HG03039 (cell line): ENCODE measurements around the gene MRPL33.
"Not testable (repeated sequence)": the region's sequence is repeated elsewhere in the genome, so short reads cannot be mapped to it uniquely, and the experiment has no call there.

Experiments used
- ATAC-seq: cut with Tn5 transposase; IDR thresholded peaks from one replicate; pipeline ENCODE4 v1.9.1; 2021; ENCODE audit warnings: mild to moderate bottlenecking, moderate library complexity; ENCODE audit not compliant: unreplicated experiment

MRPL33 gene

DNA sequence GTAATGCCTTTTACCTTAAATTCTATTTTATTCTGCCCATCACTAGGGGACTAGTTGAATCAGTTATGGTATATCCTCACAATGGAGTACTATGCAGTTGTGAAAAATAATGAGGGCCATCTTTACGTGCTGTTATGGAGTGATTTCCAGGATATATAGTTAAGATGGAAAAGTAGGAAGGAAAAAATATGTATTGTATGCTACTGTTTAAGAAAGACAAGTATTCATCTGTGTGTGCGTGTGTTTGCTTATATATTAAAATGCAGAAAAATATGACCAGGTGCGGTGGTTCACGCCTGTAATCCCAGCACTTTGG lies 32.5 kb upstream of the MRPL33 start:
- no peak for ATAC-seq

DNA sequence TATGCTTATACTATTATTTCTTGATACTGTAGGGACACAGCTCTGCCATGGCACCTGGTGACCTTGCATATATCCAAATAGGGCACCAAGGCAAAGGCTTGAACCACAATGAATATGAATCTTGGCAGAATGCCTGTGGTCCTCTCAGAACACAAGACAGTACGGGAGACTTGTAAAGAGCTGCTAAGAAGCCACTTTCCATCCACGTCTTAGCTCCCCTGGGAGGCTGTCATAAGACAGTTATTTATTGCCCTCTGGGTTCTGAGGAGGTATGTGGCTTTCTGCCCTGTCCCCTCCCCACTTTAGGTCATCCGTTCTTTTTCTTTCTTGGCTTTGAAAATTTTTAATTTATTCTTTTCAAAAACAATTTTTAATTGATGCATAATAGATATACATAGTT lies 29.8 kb upstream of the MRPL33 start:
- no peak for ATAC-seq

DNA sequence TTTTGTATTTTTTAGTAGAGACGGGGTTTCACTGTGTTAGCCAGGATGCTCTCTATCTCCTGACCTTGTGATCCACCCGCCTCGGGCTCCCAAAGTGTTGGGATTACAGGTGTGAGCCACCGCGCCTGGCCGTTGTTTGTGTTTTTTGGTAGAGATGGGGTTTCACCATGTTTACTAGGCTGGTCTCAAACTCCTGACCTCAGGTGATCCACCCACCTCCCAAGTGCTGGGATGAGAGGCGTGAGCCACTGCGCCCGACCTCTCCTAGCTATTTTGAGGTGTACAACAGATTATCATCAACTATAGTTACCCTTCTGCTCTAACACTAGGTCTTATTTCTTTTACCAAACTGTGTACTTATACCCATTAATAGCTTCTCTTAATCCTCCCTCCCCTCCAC lies 28.9 kb upstream of the MRPL33 start:
- no peak for ATAC-seq

DNA sequence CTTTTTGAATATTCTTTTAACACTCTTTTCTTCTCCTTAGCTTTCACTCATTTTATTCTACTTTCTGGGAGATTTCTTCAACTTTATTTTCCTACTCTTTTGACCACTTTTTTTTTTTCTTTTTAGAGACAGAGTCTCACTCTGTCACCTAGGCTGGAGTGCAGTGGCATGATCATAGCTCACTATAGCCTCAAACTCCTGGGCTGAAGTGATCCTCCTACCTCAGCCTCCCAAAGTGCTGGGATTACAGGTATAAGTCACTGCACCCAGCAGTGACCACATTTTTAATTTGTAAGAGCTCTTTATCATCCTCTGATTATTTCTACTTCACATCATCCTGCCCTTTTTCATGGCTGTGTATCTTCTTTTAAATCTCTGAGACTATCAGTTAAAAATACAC lies 26.0 kb upstream of the MRPL33 start:
- not testable (repeated sequence) for ATAC-seq

DNA sequence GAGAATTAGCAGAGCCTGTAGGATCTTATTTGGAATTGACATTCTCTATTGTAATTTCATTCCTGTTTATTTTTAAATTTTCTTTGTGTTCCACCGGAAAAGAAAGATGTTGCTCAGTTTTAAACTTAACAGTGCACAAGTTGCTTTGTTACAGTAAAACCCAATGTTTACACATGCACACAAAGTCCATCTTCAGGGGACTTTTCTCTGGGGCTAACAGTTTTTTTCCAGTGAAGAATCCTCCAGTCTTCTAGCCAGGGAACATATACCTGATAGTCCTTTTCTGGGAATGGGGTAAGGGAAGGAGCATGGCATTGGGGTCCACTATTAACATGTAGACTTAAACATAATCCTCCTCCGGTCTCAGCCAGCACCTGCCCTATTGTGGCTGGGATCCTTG lies 25.2 kb upstream of the MRPL33 start:
- ATAC-seq: no peak

DNA sequence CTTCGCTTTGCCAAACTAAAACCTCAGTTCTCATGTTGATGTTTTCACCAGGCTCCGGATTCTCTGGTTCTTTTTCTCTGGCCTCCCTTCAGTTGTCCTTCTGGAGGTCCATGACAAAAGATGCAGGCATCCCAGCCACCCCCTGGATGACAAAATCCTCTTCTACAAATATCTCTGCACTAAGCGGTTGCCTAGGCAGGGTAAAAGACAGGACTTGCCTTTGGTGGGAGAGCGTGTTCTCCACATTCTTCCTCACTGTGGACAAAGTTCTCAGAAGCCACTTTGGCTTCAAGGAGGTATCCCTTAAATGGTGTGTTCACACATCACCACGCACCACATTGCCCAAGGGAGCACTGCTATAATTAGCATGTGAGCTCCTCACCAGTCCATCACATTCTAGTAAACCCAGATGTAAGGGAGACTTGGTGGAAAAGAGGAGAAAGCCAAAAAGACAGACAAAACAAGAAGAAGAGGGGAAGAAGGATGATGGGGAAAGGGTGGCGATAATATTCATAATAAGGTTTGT lies 23.6 kb upstream of the MRPL33 start:
- ATAC-seq: no peak

DNA sequence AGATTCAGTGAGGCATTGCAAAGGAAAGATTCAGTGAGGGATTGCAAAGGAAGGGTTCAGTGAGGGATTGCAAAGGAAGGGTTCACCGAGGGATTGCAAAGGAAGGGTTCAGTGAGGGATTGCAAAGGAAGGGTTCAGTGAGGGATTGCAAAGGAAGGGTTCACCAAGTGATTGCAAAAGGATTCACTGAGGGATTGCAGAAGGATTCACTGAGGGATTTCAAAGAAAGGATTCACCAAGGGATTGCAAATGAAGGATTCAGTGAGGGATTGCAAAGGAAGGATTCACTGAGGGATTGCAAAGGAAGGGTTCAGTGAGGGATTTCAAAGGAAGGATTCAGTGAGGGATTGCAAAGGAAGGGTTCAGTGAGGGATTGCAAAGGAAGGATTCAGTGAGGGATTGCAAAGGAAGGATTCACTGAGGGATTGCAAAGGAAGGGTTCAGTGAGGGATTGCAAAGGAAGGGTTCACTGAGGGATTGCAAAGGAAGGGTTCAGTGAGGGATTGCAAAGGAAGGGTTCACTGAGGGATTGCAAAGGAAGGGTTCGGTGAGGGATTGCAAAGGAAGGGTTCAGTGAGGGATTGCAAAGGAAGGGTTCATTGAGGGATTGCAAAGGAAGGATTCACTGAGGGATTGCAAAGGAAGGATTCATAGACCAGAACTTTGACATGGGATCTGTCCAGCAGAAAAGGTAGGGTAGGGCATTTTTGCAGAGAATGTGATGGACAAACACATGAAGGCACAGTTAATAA lies 22.5 kb upstream of the MRPL33 start:
- not testable (repeated sequence) for ATAC-seq

DNA sequence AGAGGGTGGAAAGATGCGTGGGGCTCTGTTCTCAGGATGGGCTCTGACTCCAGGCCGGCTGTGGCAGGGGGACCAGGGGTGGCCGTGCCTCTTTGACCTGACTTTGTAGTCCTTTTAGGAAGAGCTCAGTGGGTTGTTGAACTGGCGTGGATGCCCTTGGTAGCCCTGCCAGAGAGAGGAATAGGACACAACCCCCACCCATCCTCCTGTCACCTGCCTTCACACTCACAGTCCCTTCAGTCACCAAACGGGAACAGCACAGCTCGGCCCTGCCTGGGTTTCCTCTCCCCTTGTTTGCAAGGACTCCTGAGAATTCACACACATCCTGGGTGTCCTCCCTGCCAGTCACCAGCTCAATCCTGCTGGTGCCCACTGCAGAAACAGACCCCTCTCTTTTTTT lies 20.1 kb upstream of the MRPL33 start:
- ATAC-seq: no peak

DNA sequence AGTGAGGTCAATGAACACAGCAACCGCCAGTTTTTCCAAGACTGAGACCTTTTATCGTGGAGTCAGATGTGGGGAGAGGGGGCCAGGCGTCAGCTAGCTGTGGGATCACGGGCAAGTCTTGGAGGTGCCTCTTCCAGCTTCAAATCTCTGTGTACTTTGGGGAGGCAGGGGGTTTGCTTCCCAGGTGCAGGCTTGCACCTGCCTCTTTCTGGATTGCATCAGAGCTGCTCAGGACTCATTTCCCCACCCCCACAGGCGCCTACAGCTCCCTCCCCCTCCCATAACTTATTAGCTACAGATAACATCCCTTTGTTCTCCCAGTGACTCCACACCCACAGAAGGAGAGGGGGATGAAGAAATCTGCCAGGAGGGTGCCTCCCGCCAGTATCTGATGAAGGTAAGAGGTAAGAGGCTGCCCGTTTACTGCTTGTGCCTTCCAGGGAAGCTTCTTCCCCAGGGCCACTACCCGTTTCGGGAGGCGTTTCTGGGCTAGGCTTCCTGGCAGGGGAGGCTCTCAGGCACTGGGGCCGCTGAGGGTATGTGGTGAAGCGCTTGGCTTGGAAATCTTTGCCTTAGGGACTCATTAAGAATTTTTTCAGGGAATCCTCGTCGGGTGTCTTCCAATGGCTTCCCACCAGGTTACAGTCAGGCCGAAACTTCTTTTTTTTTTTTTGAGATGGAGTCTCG lies 18.8 kb upstream of the MRPL33 start:
- ATAC-seq: no peak

DNA sequence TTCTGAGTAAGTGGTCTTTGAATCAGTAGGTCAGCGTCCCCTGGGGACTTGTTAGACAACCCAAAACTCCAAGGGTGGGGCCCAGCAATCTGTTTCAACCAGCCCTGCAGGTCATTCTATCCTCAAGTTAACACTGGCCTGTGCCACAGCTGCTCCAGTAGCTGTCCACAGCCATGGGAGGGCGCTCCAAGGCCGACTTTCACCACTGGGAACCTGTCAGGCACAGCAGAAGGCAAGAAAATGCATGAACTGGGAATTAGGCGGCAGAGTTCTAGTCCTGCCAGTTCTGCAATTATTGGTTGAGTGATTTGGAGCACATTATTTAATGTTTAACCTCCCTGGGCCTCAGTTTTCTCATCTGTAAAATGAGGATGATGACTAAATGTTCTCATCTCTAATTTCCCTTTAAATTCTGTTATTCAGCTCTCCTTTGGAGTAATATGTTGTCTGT lies 17.4 kb upstream of the MRPL33 start:
- ATAC-seq: no peak

DNA sequence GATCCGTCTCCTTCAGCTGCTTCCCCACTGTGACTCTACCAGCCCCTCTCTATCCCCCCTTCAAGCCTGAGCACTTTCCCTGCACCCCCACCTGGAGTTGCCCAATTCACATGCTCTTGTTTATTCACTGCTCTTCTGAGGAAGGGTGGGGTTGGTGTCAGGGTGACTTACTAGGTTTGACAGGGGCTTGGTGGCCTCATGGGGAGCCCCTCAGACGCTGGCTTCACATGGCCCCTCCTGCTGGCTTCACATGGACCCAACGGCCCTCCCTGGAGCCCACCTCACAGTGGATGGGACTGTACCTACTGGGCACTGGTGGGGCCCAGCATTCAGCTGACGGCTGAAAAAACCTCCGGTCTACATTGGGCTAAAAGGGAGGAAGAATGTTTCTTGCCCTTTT lies 16.7 kb upstream of the MRPL33 start:
- no peak for ATAC-seq

DNA sequence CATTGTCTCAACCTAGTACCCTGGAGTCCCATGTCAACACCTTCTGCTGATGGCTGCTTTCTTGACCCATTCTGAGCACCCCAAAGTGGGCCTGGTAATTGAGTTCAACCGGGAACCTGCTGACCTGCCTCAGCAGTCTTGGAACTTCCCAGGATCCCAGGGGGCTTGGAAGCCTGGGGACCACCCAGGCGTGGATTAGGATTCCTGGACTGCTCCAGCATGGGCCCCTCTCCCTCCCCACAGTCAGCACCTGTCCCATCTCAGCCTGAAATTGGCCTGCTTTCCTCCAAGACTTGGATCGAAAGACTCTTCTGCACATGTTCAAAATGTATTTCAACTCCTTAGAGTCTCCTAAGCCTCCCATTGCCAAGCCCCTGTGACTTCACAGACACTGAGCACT lies 15.4 kb upstream of the MRPL33 start:
- ATAC-seq: no peak

DNA sequence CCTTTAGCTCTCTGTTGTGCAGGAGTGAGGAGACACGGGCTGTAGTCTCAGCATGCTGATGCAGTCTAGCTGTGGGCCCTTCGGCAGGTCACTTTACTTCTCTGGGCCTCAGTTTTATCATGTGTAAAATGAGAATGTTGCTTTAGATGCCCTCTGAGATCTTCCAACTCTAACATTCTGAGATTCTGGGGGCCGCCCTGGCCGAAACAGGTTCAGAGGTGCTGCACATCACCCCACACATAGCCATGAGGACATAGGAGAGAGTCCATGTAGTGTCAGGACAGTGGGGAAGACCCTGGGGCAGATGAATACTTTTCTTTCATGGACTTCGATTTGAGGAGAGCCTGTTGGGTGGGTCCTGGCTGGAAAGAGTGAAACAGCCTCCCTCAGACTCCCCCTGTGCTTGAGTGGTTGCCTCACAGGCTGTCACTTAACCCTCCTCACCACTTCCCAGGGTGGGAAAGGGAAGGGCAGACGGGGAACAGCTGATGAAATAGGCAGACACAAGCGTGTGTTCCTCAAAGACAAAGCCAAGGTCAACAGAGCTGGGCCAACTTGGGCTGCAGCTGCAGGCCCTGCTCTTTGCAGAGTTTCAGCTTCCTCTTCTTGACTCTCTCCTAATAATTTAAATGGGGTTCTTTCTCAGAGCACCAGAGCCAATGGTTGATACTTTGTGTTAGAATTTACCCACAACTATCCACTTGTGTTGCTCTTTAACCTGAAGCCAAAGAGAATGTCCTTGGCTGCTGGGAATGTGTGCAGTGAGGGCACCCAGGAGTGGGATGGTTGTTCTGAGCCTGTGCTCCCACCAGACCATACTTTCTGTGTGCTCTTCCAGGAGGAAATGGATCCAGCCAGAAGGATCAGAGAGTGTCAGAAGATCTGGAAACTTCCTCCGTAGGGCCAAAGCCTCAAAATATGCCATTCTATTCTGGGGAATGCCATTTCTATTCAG lies 14.7 kb upstream of the MRPL33 start:
- no peak for ATAC-seq

DNA sequence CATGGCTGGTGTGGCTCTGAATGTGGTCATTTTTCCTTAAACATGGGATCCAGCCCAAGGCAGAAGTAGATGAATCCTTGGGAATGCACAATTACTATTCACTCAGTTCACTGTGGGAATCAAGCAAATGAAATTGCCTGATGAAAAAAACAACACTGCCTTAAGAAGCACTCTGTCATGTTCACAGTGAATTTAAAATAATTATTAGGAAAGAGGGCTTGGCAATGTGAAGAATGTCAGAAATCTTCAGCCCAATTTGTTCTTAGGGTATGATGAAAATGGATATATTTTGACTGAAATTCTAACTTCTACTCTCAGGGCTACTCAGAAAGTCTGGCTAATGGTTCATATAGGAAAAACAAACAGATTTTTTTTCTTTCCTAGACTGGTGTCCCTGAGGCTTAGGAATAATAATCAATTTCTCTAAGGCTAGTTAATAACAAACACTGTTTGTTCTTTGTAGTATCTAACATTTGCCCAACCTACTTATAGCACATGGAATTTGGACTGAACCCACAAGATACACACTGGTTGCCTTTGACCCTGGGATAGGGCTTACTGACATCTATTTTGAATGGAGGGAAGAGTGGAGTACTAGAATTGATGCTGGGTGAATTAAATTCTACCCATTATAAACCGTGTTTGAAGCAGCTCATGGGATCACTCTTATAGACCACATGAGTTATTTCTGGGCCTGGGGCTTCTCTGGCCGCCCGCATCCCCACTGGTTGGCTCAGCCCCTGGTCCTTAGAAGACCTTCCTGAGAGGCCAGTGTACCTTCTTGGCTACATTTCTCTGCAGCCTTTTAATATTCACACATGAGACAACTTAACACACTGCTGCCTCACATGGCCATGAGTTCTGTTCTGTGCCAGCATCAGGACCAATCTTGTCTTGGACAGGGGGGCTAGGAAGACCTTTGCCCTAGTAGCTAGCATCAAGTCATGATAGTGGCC lies 8.3 kb upstream of the MRPL33 start:
- no peak for ATAC-seq

DNA sequence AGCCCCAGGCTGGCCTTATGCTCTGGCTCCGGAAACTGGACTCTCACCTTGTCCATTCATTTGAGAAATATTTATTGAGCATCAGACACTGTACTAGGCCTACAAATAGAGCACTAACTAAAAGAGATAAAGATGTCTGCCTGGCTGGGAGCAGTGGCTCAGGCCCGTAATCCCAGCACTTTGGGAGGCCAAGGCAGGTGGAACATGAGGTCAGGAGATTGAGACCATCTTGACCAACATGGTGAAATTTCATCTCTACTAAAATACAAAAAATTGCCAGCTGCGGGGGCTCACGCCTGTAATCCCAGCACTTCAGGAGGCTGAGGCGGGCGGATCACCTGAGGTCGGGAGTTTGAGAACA lies 7.6 kb upstream of the MRPL33 start:
- no peak for ATAC-seq

DNA sequence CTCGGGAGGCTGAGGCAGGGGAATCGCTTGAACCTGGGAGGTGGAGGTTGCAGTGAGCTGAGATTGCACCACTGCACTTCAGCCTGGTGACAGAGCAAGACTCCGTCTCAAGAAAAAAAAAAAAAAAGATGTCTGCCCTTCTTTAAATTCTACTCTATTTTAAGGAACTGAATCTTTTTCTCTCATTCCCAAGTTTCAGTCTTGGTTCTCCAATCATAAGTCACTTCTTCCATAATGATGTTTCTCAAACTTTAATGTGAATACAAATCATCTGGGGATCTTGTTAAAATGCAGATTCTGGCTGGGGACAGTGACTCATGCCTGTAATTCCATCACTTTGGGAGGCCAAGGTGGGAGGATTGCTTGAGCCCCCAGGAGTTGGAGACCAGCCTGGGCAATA lies 7.0 kb upstream of the MRPL33 start:
- ATAC-seq: not testable (repeated sequence)

DNA sequence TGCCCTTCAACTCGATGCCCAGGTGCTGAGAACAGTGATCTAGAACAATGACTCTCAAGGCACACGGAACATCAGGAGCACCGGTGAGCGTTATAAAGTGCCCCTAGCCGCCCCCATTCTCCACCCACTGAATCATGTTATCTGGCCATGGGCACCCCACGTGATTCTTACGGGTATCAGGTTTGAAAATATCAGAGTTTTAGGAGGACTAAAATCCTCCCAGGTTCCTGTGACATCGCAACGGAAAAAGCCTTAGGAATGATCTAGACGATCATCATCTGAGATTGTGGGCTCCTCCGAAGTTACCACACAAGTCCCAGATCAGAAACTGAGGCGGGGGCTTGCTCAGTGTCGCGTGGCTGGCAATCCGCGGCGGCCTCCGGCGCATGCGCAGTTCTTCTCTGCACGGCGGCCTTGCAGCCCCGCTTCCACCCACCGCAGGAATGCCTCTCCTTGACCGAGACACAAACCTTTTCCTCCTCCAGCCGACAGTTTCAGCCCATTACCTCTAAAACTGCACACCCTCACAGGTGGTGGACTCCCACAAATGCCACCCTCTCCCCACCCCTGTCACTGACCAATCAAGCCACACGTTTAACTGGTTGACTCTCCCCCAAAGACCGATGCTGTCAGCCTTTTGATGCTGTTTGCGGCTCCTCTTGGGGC lies 5.8 kb upstream of the MRPL33 start:
- ATAC-seq: no peak

DNA sequence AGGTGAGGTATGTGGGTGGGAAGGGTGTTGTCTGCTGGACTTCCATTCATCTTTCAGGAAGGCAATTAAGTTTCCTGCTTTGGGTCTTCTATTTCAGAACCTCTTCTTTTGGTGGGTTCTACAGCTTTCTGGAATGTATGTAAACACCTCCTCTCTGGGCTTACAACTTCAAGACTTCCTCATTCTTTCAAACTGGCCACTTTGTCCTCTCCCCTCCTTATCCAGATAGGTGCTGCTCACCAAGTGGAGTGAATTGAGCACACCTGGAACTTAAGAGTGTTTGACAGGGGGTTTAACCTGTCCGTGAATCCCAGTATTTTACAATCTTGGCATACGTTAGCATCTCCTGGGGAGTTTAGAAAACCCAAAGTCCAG lies 5.2 kb upstream of the MRPL33 start:
- ATAC-seq: no peak

DNA sequence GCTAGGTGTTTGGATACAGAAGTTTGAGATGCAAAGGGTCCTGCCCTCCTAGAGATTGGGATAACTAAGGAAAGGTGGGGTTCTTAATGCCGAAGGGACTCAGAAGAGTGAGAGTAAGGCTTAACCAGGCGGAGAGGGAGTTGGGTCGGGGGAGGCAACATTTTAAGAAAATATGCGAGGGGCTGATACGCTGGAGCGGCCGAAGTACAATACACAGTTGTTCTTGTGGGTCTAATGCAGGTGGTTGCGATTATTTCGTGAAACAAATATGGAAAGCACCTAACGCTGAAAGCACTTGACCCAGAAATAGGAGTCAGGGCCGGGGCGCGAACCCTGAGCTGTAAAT lies 344 bp upstream of the MRPL33 start:
- ATAC-seq: no peak

DNA sequence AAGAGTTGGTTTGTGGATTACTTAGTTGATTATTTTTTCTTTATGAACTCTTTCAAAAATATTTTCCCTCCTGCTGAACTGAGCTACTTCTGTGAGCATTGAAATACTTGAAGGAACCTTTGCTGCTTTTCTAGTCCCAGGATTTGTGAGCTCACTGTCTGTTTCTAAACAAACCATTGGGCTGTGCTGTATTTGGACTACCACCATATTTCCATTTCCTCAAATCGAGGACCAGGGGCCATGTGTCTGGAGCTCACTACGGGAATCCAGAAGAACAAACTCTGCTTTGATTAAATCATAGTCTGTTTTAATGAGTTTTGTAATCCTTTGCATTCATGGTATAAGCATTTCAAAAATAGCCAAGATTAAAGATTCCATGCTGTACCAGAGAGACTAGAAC lies 1.3 kb downstream of the MRPL33 start:
- ATAC-seq: no peak
